Upper lobe of right lung (tissue), 1 donor: ENCODE results near the gene MYO1B. TPM values are rescaled to one million over a fixed set of nuclear protein-coding genes. Genes with fewer than 3 reads are reported as not detected.
A peak's percentile ranks its signal among the peaks of the same experiment; 100 is the strongest.

Experiments
- ATAC-seq: fragments of 200-7000 bp; cut with Tn5 transposase; one replicate; pipeline ENCODE4 v1.9.1; 2020; ENCODE audit warnings: mild to moderate bottlenecking, moderate library complexity
- DNase-seq: peaks from one replicate; pipeline ENCODE4 v3.0.0-alpha.2; 2020
- H3K27ac ChIP-seq: fragments of 200-600 bp; one replicate; pipeline ENCODE4 v1.8.0; 2022
- H3K27me3 ChIP-seq: fragments of 200-600 bp; one replicate; pipeline ENCODE4 v1.8.0; 2022; ENCODE audit warnings: mild to moderate bottlenecking
- H3K36me3 ChIP-seq: fragments of 200-600 bp; one replicate; pipeline ENCODE4 v1.8.0; 2022
- H3K4me1 ChIP-seq: fragments of 200-600 bp; one replicate; pipeline ENCODE4 v1.8.0; 2022
- H3K4me3 ChIP-seq: fragments of 200-600 bp; one replicate; pipeline ENCODE4 v1.8.0; 2022; ENCODE audit warnings: mild to moderate bottlenecking
- H3K9me3 ChIP-seq: fragments of 200-600 bp; one replicate; pipeline ENCODE4 v1.8.0; 2022
- CTCF ChIP-seq: fragments of 200-600 bp; IDR thresholded peaks from one replicate; pipeline ENCODE4 v1.8.0; 2022; ENCODE audit warnings: antibody characterized with exemption
- intact Hi-C: fragments of 100-400 bp; cut with DNase I; formaldehyde crosslinking; loops from one replicate; pipeline ENCODE4 v1.11.0; 2022
- total RNA-seq: library from RNA; stranded (reverse); fragmentation: NEBNext Ultra II Directional; extraction: Animal tissue kit (Norgen Biotek cat#: 25700); gene quantifications from one replicate; pipeline ENCODE4 v1.2.1, GENCODE V29; 2021
- donor health status: DM: no; HTN: yes; CAD: no; lungs with severe emphysema.

MYO1B gene
- total RNA-seq, 1 donor from 2014 or later: 231 TPM

DNA sequence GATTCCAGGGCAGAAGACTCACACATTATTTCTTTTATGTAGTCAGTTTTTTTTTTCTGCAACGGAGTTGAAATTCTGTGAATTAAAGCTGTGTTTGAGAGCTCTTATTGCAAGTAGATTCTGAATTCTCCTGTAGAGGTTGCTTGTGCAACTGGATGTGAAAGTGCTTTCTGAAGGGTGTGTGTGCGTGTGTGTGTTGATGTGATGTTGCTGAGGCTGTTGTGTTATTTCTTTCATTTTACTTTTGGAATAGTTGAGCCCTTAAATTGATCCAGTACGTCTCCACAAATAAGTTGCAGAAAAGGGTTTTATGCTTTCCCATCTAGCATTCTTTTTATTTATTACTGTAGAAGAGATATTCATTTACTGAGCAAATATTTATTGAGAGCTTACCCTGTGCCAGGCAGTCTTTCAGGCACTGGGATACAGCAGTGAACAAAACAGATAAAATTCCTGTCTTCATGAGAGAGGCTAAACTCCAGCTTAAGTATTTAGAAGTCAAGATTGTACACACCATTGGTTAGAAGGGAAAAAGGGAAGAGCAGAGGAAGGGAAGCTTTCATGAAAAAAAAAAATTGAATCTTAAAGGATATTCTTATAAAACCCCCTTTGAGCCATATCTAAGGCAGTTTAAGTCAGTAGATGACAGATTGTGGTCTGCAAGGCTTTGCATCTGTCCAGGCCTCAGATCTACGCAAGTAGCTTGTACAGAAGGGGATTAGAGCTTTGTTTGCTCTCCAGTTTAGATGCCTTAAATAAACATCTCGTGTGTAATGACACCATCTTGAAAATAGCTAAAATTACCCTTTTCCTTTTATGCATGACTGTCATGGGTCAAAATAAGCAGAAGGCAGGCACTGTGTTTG is 58.2 kb downstream of the MYO1B start:
- no peak overlapping the region for H3K4me3 ChIP-seq
- no peak overlapping the region for H3K27ac ChIP-seq
- no peaks in the 10 kb centered on the region for H3K9me3 ChIP-seq
- no peaks in the 10 kb centered on the region for H3K27me3 ChIP-seq
- intact Hi-C loops: no loop called here
- no peaks in the 10 kb centered on the region for H3K36me3 ChIP-seq
- DNase-seq (no peak), ATAC-seq (no peak)
- TF ChIP-seq CTCF: no peak
- H3K4me1 ChIP-seq: peaks cover 34% of the 10 kb centered on the region

GRCh38 chr2:191304939-191305875 is 60.0 kb downstream of the MYO1B start:
- intact Hi-C loops: no loop called here
- no peaks in the 10 kb centered on the region for H3K27me3 ChIP-seq
- H3K27ac ChIP-seq: peak overlapping the region; percentile 51
- no peaks in the 10 kb centered on the region for H3K9me3 ChIP-seq
- peaks cover 34% of the 10 kb centered on the region for H3K4me1 ChIP-seq
- no peak overlapping the region for H3K4me3 ChIP-seq
- no peak for DNase-seq
- peak; percentile 21 for ATAC-seq
- no peak for TF ChIP-seq CTCF
- no peaks in the 10 kb centered on the region for H3K36me3 ChIP-seq

GRCh38 chr2:191308026-191308425 is 62.8 kb downstream of the MYO1B start:
- ATAC-seq (no peak), DNase-seq (no peak)
- peaks cover 25% of the 10 kb centered on the region for H3K4me1 ChIP-seq
- H3K36me3 ChIP-seq: no peaks in the 10 kb centered on the region
- no peaks in the 10 kb centered on the region for H3K27me3 ChIP-seq
- H3K27ac ChIP-seq: no peak overlapping the region
- no peak overlapping the region for H3K4me3 ChIP-seq
- no peaks in the 10 kb centered on the region for H3K9me3 ChIP-seq
- no peak for TF ChIP-seq CTCF
- intact Hi-C loops: no loop called here

GRCh38 chr2:191311156-191311555 is 66.0 kb downstream of the MYO1B start:
- Histone ChIP-seq H3K27ac (no peak overlapping the region), H3K4me3 (no peak overlapping the region), H3K4me1 (no peaks in the 10 kb centered on the region), H3K9me3 (no peaks in the 10 kb centered on the region), H3K27me3 (no peaks in the 10 kb centered on the region), H3K36me3 (no peaks in the 10 kb centered on the region)
- intact Hi-C loops: no loop called here
- DNase-seq (no peak), ATAC-seq (no peak)
- TF ChIP-seq CTCF: no peak

DNA sequence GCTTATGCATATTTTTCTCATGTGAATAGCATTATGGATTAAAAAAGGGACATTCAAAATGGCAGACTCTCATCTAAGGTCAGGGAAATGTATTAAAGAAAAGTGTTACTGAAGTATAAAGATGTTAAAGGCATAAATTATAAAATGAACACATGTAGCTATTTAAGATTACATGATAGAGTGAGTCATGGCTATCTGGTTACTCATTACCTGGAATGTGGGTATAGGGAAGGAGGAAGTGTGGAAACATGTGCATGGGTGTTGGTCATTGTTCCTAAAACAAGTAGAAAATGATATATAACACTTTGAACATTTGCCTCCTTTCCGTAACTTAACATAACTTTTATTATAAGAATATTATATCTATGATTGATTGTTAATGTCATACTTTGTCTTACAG is 66.4 kb downstream of the MYO1B start:
- Histone ChIP-seq H3K4me1 (no peaks in the 10 kb centered on the region), H3K27ac (no peak overlapping the region), H3K27me3 (no peaks in the 10 kb centered on the region), H3K36me3 (no peaks in the 10 kb centered on the region), H3K9me3 (no peaks in the 10 kb centered on the region), H3K4me3 (no peak overlapping the region)
- ATAC-seq (peak; percentile 61), DNase-seq (no peak)
- intact Hi-C loops: no loop called here
- TF ChIP-seq CTCF: no peak
